Stimulated activated CD8-positive, alpha-beta memory T cell treated with anti-CD3 and anti-CD28 coated beads, Interleukin-4, amount 100 ng/mL, for 48 hours (primary cell): ENCODE measurements around the gene BORCS5.
"Not testable (repeated sequence)": the region's sequence is repeated elsewhere in the genome, so short reads cannot be mapped to it uniquely, and the experiment has no call there.

Experiments
- DNase-seq: peaks from one replicate; pipeline ENCODE4 v3.0.0-alpha.2; 2020

The BORCS5 gene

GRCh38 chr12:12396694-12397093 lies 39.8 kb downstream of the BORCS5 start:
- DNase-seq: no peak

- DNase-seq: no peak
Measured at GRCh38 chr12:12397184-12397583, 40.3 kb downstream of the BORCS5 start.

- no peak for DNase-seq
Measured at GRCh38 chr12:12398026-12398859, 41.4 kb downstream of the BORCS5 start.

- DNase-seq: no peak
Measured at GRCh38 chr12:12399161-12399560, 42.3 kb downstream of the BORCS5 start.

GRCh38 chr12:12399776-12400305 lies 43.0 kb downstream of the BORCS5 start:
- no peak for DNase-seq

GRCh38 chr12:12400793-12401192 lies 43.9 kb downstream of the BORCS5 start:
- DNase-seq: no peak

- DNase-seq: no peak
Measured at GRCh38 chr12:12403264-12404248, 46.7 kb downstream of the BORCS5 start.

- DNase-seq: no peak
Measured at GRCh38 chr12:12404297-12404696, 47.4 kb downstream of the BORCS5 start.

- no peak for DNase-seq
Measured at GRCh38 chr12:12405882-12406281, 49.0 kb downstream of the BORCS5 start.

- DNase-seq: no peak
Measured at GRCh38 chr12:12406762-12407161, 49.9 kb downstream of the BORCS5 start.

- DNase-seq: no peak
Measured at GRCh38 chr12:12408265-12408690, 51.4 kb downstream of the BORCS5 start.

GRCh38 chr12:12409337-12409736 lies 52.5 kb downstream of the BORCS5 start:
- not testable (repeated sequence) for DNase-seq

- DNase-seq: no peak
Measured at GRCh38 chr12:12415886-12416285, 59.0 kb downstream of the BORCS5 start.

GRCh38 chr12:12419165-12419564 lies 62.3 kb downstream of the BORCS5 start:
- DNase-seq: not testable (repeated sequence)

- no peak for DNase-seq
Measured at GRCh38 chr12:12423367-12423766, 66.5 kb downstream of the BORCS5 start.

GRCh38 chr12:12425001-12425400 lies 68.1 kb downstream of the BORCS5 start:
- no peak for DNase-seq

- DNase-seq: no peak
Measured at GRCh38 chr12:12425616-12426015, 68.7 kb downstream of the BORCS5 start.

GRCh38 chr12:12427568-12427967 lies 70.7 kb downstream of the BORCS5 start:
- DNase-seq: no peak

GRCh38 chr12:12428047-12428446 lies 71.2 kb downstream of the BORCS5 start:
- no peak for DNase-seq

GRCh38 chr12:12428961-12429657 lies 72.2 kb downstream of the BORCS5 start:
- no peak for DNase-seq

- no peak for DNase-seq
Measured at GRCh38 chr12:12432364-12432763, 75.5 kb downstream of the BORCS5 start.

GRCh38 chr12:12433203-12433731 lies 76.4 kb downstream of the BORCS5 start:
- DNase-seq: no peak
